SK-N-SH treated with all-trans-retinoic acid at 6 μM for 48 hours (cell line): Measurements from ENCODE around the gene SPECC1L.
A peak's percentile ranks its signal among the peaks of the same experiment; 100 is the strongest.

Experiments used
- ATAC-seq: fragments of 200-7000 bp; cut with Tn5 transposase; 3 replicates; pipeline ENCODE4 v1.9.1; 2020; ENCODE audit warnings: mild to moderate bottlenecking, moderate library complexity
- ARNTL ChIP-seq: fragments of 450-650 bp; formaldehyde crosslinking; IDR thresholded peaks from 2 replicates; pipeline ENCODE4 v1.5.0; 2020; ENCODE audit warnings: low read depth, mild to moderate bottlenecking, moderate library complexity, borderline replicate concordance
- BACH2 ChIP-seq: fragments of 250-450 bp; sonication (Bioruptor Pico); IDR thresholded peaks from 2 replicates; pipeline ENCODE4 v1.9.0; 2021; ENCODE audit warnings: mild to moderate bottlenecking, borderline replicate concordance
- CREB5 ChIP-seq: fragments of 250-450 bp; sonication (Bioruptor Pico); IDR thresholded peaks from 2 replicates; pipeline ENCODE4 v1.5.1; 2020; ENCODE audit warnings: low read depth, mild to moderate bottlenecking, moderate library complexity
- CSDC2 ChIP-seq: fragments of 250-450 bp; sonication (Bioruptor Pico); IDR thresholded peaks from 2 replicates; pipeline ENCODE4 v1.5.0; 2020; ENCODE audit warnings: mild to moderate bottlenecking, moderate library complexity
- CSRNP3 ChIP-seq: fragments of 250-450 bp; sonication (Bioruptor Pico); IDR thresholded peaks from 2 replicates; pipeline ENCODE4 v1.5.1; 2021; ENCODE audit warnings: mild to moderate bottlenecking, moderate library complexity
- ESRRG ChIP-seq: fragments of 250-450 bp; sonication (Bioruptor Pico); IDR thresholded peaks from 2 replicates; pipeline ENCODE4 v1.6.1; 2021; ENCODE audit warnings: mild to moderate bottlenecking
- GLIS3 ChIP-seq: fragments of 250-450 bp; sonication (Bioruptor Pico); IDR thresholded peaks from 2 replicates; pipeline ENCODE4 v1.5.0; 2020; ENCODE audit warnings: mild to moderate bottlenecking, moderate library complexity
- ISL1 ChIP-seq: fragments of 250-450 bp; sonication (Bioruptor Pico); IDR thresholded peaks from 2 replicates; pipeline ENCODE4 v2.1.2; 2022; ENCODE audit warnings: mild to moderate bottlenecking, moderate library complexity
- OSR1 ChIP-seq: fragments of 250-450 bp; sonication (Bioruptor Pico); IDR thresholded peaks from 2 replicates; pipeline ENCODE4 v1.8.0; 2022; ENCODE audit warnings: moderate library complexity, mild to moderate bottlenecking, inconsistent platforms
- PATZ1 ChIP-seq: fragments of 250-450 bp; sonication (Bioruptor Pico); IDR thresholded peaks from 2 replicates; pipeline ENCODE4 v1.8.0; 2020; ENCODE audit warnings: mild to moderate bottlenecking, moderate library complexity, borderline replicate concordance
- PPARA ChIP-seq: fragments of 250-450 bp; sonication (Bioruptor Pico); IDR thresholded peaks from 2 replicates; pipeline ENCODE4 v1.5.0; 2020; ENCODE audit warnings: mild to moderate bottlenecking, borderline replicate concordance
- RARB ChIP-seq: fragments of 250-450 bp; sonication (Bioruptor Pico); IDR thresholded peaks from 2 replicates; pipeline ENCODE4 v1.8.0; 2021; ENCODE audit warnings: mild to moderate bottlenecking, moderate library complexity
- SNAI2 ChIP-seq: fragments of 250-450 bp; sonication (Bioruptor Pico); IDR thresholded peaks from 2 replicates; pipeline ENCODE4 v1.5.0; 2020; ENCODE audit warnings: mild to moderate bottlenecking, moderate library complexity
- TCF4 ChIP-seq: fragments of 250-450 bp; sonication (Bioruptor Pico); IDR thresholded peaks from 2 replicates; pipeline ENCODE4 v1.8.0; 2021; ENCODE audit warnings: mild to moderate bottlenecking, moderate library complexity, borderline replicate concordance
- TOX ChIP-seq: fragments of 250-450 bp; sonication (Bioruptor Pico); IDR thresholded peaks from 2 replicates; pipeline ENCODE4 v1.8.0; 2021; ENCODE audit warnings: mild to moderate bottlenecking, moderate library complexity, borderline replicate concordance
- ZC3H10 ChIP-seq: fragments of 250-450 bp; sonication (Bioruptor Pico); IDR thresholded peaks from 2 replicates; pipeline ENCODE4 v1.5.1; 2021; ENCODE audit warnings: mild to moderate bottlenecking, moderate library complexity
- ZFP3 ChIP-seq: fragments of 250-450 bp; sonication (Bioruptor Pico); IDR thresholded peaks from 2 replicates; pipeline ENCODE4 v1.5.0; 2020; ENCODE audit warnings: mild to moderate bottlenecking, moderate library complexity
- ZFP30 ChIP-seq: fragments of 450-650 bp; formaldehyde crosslinking; IDR thresholded peaks from 2 replicates; pipeline ENCODE4 v1.5.0; 2022; ENCODE audit warnings: mild to moderate bottlenecking, moderate library complexity
- ZNF70 ChIP-seq: fragments of 450-650 bp; formaldehyde crosslinking; IDR thresholded peaks from 2 replicates; pipeline ENCODE4 v1.5.0; 2020; ENCODE audit warnings: mild to moderate bottlenecking, moderate library complexity
- ZNF8 ChIP-seq: fragments of 450-650 bp; formaldehyde crosslinking; IDR thresholded peaks from 2 replicates; pipeline ENCODE4 v1.5.0; 2020; ENCODE audit warnings: mild to moderate bottlenecking, moderate library complexity
- TF ChIP-seq, protein P1 (sequence below): fragments of 250-450 bp; sonication (Bioruptor Pico); IDR thresholded peaks from 2 replicates; pipeline ENCODE4 v1.5.0; 2020; ENCODE audit warnings: mild to moderate bottlenecking, moderate library complexity
- TF ChIP-seq, protein P2 (sequence below): fragments of 250-450 bp; sonication (Bioruptor Pico); IDR thresholded peaks from 2 replicates; pipeline ENCODE4 v1.8.0; 2021; ENCODE audit warnings: low read depth, mild to moderate bottlenecking, moderate library complexity, borderline replicate concordance

The SPECC1L gene

GRCh38 chr22:24392218-24392931, 121.7 kb downstream of the SPECC1L start (continued):
- no peak for TF ChIP-seq OSR1 (CRISPR knock-in tag)
- TF ChIP-seq TOX (CRISPR knock-in tag) = no peak
- TF ChIP-seq ZC3H10 (CRISPR knock-in tag) = no peak
- TF ChIP-seq CSRNP3 = peak; percentile 71; the same call in 1 of the 2 replicates
- peak; percentile 57 for TF ChIP-seq ISL1 (CRISPR knock-in tag)
- peak; percentile 94; the same call in 1 of the 2 replicates for TF ChIP-seq SNAI2 (CRISPR knock-in tag)
- TF ChIP-seq ARNTL = no peak
- TF ChIP-seq RARB (CRISPR knock-in tag) = no peak
- TF ChIP-seq, protein P1, sequence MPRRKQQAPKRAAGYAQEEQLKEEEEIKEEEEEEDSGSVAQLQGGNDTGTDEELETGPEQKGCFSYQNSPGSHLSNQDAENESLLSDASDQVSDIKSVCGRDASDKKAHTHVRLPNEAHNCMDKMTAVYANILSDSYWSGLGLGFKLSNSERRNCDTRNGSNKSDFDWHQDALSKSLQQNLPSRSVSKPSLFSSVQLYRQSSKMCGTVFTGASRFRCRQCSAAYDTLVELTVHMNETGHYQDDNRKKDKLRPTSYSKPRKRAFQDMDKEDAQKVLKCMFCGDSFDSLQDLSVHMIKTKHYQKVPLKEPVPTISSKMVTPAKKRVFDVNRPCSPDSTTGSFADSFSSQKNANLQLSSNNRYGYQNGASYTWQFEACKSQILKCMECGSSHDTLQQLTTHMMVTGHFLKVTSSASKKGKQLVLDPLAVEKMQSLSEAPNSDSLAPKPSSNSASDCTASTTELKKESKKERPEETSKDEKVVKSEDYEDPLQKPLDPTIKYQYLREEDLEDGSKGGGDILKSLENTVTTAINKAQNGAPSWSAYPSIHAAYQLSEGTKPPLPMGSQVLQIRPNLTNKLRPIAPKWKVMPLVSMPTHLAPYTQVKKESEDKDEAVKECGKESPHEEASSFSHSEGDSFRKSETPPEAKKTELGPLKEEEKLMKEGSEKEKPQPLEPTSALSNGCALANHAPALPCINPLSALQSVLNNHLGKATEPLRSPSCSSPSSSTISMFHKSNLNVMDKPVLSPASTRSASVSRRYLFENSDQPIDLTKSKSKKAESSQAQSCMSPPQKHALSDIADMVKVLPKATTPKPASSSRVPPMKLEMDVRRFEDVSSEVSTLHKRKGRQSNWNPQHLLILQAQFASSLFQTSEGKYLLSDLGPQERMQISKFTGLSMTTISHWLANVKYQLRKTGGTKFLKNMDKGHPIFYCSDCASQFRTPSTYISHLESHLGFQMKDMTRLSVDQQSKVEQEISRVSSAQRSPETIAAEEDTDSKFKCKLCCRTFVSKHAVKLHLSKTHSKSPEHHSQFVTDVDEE = peak; percentile 90

GRCh38 chr22:24393012-24393559, 122.5 kb downstream of the SPECC1L start:
- ATAC-seq = no peak
- TF ChIP-seq ISL1 (CRISPR knock-in tag) = no peak
- no peak for TF ChIP-seq TOX (CRISPR knock-in tag)
- no peak for TF ChIP-seq ZNF8 (CRISPR knock-in tag)
- no peak for TF ChIP-seq PATZ1 (CRISPR knock-in tag)
- no peak for TF ChIP-seq BACH2 (CRISPR knock-in tag)
- TF ChIP-seq ZFP3 = no peak
- TF ChIP-seq SNAI2 (CRISPR knock-in tag) = no peak
- no peak for TF ChIP-seq ZC3H10 (CRISPR knock-in tag)
- no peak for TF ChIP-seq CSDC2
- TF ChIP-seq OSR1 (CRISPR knock-in tag) = no peak
- TF ChIP-seq CREB5 (CRISPR knock-in tag) = no peak
- no peak for TF ChIP-seq PPARA (CRISPR knock-in tag)
- no peak for TF ChIP-seq ZNF70 (CRISPR knock-in tag)
- TF ChIP-seq RARB (CRISPR knock-in tag) = no peak
- TF ChIP-seq ZFP30 = no peak
- no peak for TF ChIP-seq GLIS3 (CRISPR knock-in tag)
- TF ChIP-seq ARNTL = no peak
- TF ChIP-seq, protein P1 = no peak

- no peak for ATAC-seq
- TF ChIP-seq ZFP30 = no peak
- TF ChIP-seq CREB5 (CRISPR knock-in tag) = no peak
- no peak for TF ChIP-seq ZNF8 (CRISPR knock-in tag)
- TF ChIP-seq ISL1 (CRISPR knock-in tag) = no peak
- no peak for TF ChIP-seq ZFP3
- TF ChIP-seq, protein P2, sequence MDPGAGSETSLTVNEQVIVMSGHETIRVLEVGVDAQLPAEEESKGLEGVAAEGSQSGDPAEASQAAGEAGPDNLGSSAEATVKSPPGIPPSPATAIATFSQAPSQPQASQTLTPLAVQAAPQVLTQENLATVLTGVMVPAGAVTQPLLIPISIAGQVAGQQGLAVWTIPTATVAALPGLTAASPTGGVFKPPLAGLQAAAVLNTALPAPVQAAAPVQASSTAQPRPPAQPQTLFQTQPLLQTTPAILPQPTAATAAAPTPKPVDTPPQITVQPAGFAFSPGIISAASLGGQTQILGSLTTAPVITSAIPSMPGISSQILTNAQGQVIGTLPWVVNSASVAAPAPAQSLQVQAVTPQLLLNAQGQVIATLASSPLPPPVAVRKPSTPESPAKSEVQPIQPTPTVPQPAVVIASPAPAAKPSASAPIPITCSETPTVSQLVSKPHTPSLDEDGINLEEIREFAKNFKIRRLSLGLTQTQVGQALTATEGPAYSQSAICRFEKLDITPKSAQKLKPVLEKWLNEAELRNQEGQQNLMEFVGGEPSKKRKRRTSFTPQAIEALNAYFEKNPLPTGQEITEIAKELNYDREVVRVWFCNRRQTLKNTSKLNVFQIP (CRISPR knock-in tag) = no peak
- TF ChIP-seq GLIS3 (CRISPR knock-in tag) = no peak
- no peak for TF ChIP-seq ESRRG
- TF ChIP-seq CSDC2 = no peak
- TF ChIP-seq BACH2 (CRISPR knock-in tag) = no peak
- no peak for TF ChIP-seq RARB (CRISPR knock-in tag)
- no peak for TF ChIP-seq ARNTL
- no peak for TF ChIP-seq TCF4 (CRISPR knock-in tag)
Observed at GRCh38 chr22:24393848-24394247, 123.2 kb downstream of the SPECC1L start.
